SH-SY5Y (cell line): ENCODE data around the gene CPNE4.

Experiments
- GATA2 ChIP-seq: IDR thresholded peaks from 2 replicates; pipeline ENCODE4 v1.6.1; 2011; ENCODE audit warnings: mild to moderate bottlenecking, low read depth, low read length
- GATA3 ChIP-seq: IDR thresholded peaks from 2 replicates; pipeline ENCODE4 v1.6.1; 2011; ENCODE audit warnings: low read depth, mild to moderate bottlenecking, low read length, moderate library complexity

GRCh38 chr3:131716007-131716406 lies 318.8 kb downstream of the CPNE4 start:
- no peak for TF ChIP-seq GATA3
- TF ChIP-seq GATA2, result no peak
